GM23248 (cell line): ENCODE results near the gene MRPL57. TPM values are rescaled to one million over a fixed set of nuclear protein-coding genes. Genes with fewer than 3 reads are reported as not detected.
"Not testable (repeated sequence)": the region's sequence is repeated elsewhere in the genome, so short reads cannot be mapped to it uniquely, and the experiment has no call there.

Source experiments
- DNase-seq: peaks from one replicate; pipeline ENCODE4 v3.0.0-alpha.2; 2015
- H2AFZ ChIP-seq: fragments of 200-600 bp; sonication (generic); 2 replicates; pipeline ENCODE4 v1.6.1; 2016; ENCODE audit warnings: antibody characterized with exemption
- H3F3A ChIP-seq: fragments of 200-600 bp; sonication (generic); 2 replicates; pipeline ENCODE4 v1.6.1; 2016; ENCODE audit warnings: mild to moderate bottlenecking, antibody characterized with exemption, mixed run types; ENCODE audit not compliant: insufficient read depth
- H3K27ac ChIP-seq: fragments of 200-600 bp; sonication (generic); 2 replicates; pipeline ENCODE4 v1.5.1; 2016; ENCODE audit warnings: mild to moderate bottlenecking
- H3K27me3 ChIP-seq: fragments of 200-600 bp; sonication (generic); replicated peaks from 2 replicates; pipeline ENCODE4 v1.6.1; 2016; ENCODE audit warnings: mild to moderate bottlenecking; ENCODE audit not compliant: insufficient read depth
- H3K36me3 ChIP-seq: fragments of 200-600 bp; sonication (generic); 2 replicates; pipeline ENCODE4 v1.6.1; 2016; ENCODE audit warnings: low read depth, mild to moderate bottlenecking
- H3K4me1 ChIP-seq: fragments of 200-600 bp; sonication (generic); 2 replicates; pipeline ENCODE4 v1.6.1; 2016; ENCODE audit warnings: mild to moderate bottlenecking; ENCODE audit not compliant: insufficient read depth
- H3K4me2 ChIP-seq: fragments of 200-600 bp; sonication (generic); one replicate; pipeline ENCODE4 v1.6.1; 2016; ENCODE audit warnings: mild to moderate bottlenecking; ENCODE audit not compliant: unreplicated experiment
- H3K4me3 ChIP-seq: fragments of 200-600 bp; sonication (generic); 2 replicates; pipeline ENCODE4 v1.5.1; 2016; ENCODE audit warnings: mild to moderate bottlenecking
- H3K79me2 ChIP-seq: fragments of 200-600 bp; sonication (generic); 2 replicates; pipeline ENCODE4 v1.6.1; 2016; ENCODE audit warnings: mild to moderate bottlenecking; ENCODE audit not compliant: insufficient read depth
- H3K9ac ChIP-seq: fragments of 200-600 bp; sonication (generic); 2 replicates; pipeline ENCODE4 v1.6.1; 2016; ENCODE audit warnings: mild to moderate bottlenecking
- H3K9me2 ChIP-seq: fragments of 200-600 bp; sonication (generic); 2 replicates; pipeline ENCODE4 v1.6.1; 2016; ENCODE audit warnings: mixed run types, mild to moderate bottlenecking, moderate library complexity; ENCODE audit not compliant: insufficient read depth
- H3K9me3 ChIP-seq: fragments of 200-600 bp; sonication (generic); one replicate; pipeline ENCODE4 v1.6.1; 2017; ENCODE audit warnings: low read depth
- H4K20me1 ChIP-seq: fragments of 200-600 bp; sonication (generic); 2 replicates; pipeline ENCODE4 v1.6.0; 2016; ENCODE audit not compliant: insufficient read depth
- EZH2 ChIP-seq: fragments of 200-600 bp; sonication (generic); IDR thresholded peaks from 2 replicates; pipeline ENCODE4 v1.6.1; 2018; ENCODE audit warnings: antibody characterized with exemption, mild to moderate bottlenecking; ENCODE audit not compliant: insufficient read depth, poor library complexity, severe bottlenecking
- EZH2phosphoT487 ChIP-seq: fragments of 200-600 bp; sonication (generic); IDR thresholded peaks from 2 replicates; pipeline ENCODE4 v1.6.1; 2018; ENCODE audit warnings: antibody characterized with exemption, moderate library complexity, mild to moderate bottlenecking, low read depth; ENCODE audit not compliant: insufficient read depth
- WGBS, 2 experiments: methylation state at CpG; one replicate each; pipeline ENCODE4 v1.1.6; 2015 to 2017; ENCODE audit warnings: low lambda C conversion rate in 2 of 2, low coverage in 1 of 2; ENCODE audit errors: missing lambda C conversion rate in 2 of 2; 5-methylcytosine and 5-hydroxymethylcytosine counted together
- in situ Hi-C: fragments of 300-500 bp; cut with MboI; formaldehyde crosslinking; loops from 2 replicates; pipeline ENCODE4 v1.15.0; 2020
- polyA plus RNA-seq: library from polyadenylated mRNA; unstranded; fragments of >200 nt; fragmentation: Nextera tagmentation; extraction: Ambion mirVana; gene quantifications from 2 replicates; pipeline ENCODE4 v1.2.1, GENCODE V29; 2016
- total RNA-seq: library from RNA; depleted of rRNA; stranded (reverse); fragments of >200 nt; shearing (Covaris generic); gene quantifications from 2 replicates; pipeline ENCODE4 v1.2.3, GENCODE V29; 2014

The MRPL57 gene
- total and polyA plus RNA-seq, 2 experiments from 2014 or later, result 20.5 to 43.4 TPM

DNA sequence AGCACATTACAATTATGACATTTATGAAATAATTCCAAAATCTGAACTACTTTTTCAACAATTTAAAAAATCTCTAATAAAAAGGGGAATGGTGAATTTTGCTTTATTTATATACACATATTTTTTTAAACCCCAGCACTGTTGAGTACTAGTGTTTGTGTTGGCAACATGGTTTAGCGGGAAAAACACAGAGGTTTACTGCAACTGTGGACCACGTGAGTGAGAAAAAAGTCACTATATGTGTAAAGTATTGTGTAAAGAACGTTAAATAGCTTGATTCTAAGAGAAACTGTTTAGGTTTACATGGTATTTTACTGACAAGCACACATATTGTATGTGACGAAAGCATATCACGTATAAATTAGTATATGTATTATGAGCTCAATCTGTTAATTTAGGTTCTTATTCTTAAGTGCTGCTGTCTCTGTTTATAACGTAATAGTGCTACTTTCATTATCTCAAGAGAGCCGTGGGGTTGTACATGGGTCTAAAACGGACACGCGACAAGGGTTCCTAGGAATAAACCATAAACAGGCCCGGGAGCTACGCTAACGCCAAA lies 723 bp upstream of the MRPL57 start:
- Histone ChIP-seq H3K27me3 (no peaks in the 10 kb centered on the region), H3K4me2 (peak overlapping the region; percentile 95), H3K9me3 (no peaks in the 10 kb centered on the region), H3F3A (peaks cover 7% of the 10 kb centered on the region), H3K36me3 (no peaks in the 10 kb centered on the region), H3K9ac (peak overlapping the region; percentile 88), H2AFZ (peak overlapping the region; percentile 94), H4K20me1 (no peaks in the 10 kb centered on the region), H3K4me3 (peak overlapping the region; percentile 73), H3K9me2 (no peaks in the 10 kb centered on the region), H3K4me1 (peaks cover 10% of the 10 kb centered on the region), H3K27ac (peak overlapping the region; percentile 77), H3K79me2 (peaks cover 62% of the 10 kb centered on the region)
- peak; percentile 53 for DNase-seq
- 3 to 4% methylated on average over 13 of the region's 13 CpGs for WGBS, 2 experiments
- TF ChIP-seq EZH2phosphoT487, result no peak
- no peak for TF ChIP-seq EZH2
- in situ Hi-C loops, result no loop called here

- Histone ChIP-seq H3K79me2 (peaks cover 50% of the 10 kb centered on the region), H3K36me3 (no peaks in the 10 kb centered on the region), H3K9ac (peak overlapping the region; percentile 88), H3K4me1 (peaks cover 10% of the 10 kb centered on the region), H3F3A (peaks cover 7% of the 10 kb centered on the region), H4K20me1 (no peaks in the 10 kb centered on the region), H3K4me2 (peak overlapping the region; percentile 89), H2AFZ (peak overlapping the region; percentile 94), H3K27me3 (no peaks in the 10 kb centered on the region), H3K9me3 (no peaks in the 10 kb centered on the region), H3K9me2 (no peaks in the 10 kb centered on the region), H3K4me3 (peak overlapping the region; percentile 73), H3K27ac (peak overlapping the region; percentile 77)
- in situ Hi-C loops, result no loop called here
- no peak for DNase-seq
- TF ChIP-seq EZH2 (no peak), EZH2phosphoT487 (no peak)
- 1% methylated on average over 23 to 26 of the region's 26 CpGs for WGBS, 2 experiments
Observed at GRCh38 chr13:21176982-21177284, 475 bp downstream of the MRPL57 start.

DNA sequence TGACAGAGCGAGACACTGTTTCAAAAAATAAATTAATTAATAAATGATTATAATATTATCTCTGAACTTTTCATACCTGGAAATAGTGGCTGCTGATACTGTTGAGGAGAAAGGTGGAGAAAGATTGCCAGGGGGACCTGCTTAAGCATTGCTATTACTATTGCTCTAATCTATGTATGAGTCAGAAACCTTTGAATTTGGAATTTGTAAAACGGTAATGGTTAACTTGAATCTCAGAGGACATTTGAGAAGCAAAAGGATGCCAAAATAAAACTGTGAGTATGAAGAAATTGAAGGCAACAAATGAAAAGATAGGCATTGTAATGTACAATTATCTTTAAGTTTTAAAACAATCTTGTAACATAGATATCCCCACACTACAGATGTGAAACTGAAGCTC lies 5.2 kb downstream of the MRPL57 start:
- H3K27ac ChIP-seq, result no peak overlapping the region
- H3F3A ChIP-seq, result no peaks in the 10 kb centered on the region
- no peak overlapping the region for H3K9ac ChIP-seq
- peaks cover 18% of the 10 kb centered on the region for H3K79me2 ChIP-seq
- in situ Hi-C loops, result no loop called here
- no peaks in the 10 kb centered on the region for H3K36me3 ChIP-seq
- no peaks in the 10 kb centered on the region for H3K27me3 ChIP-seq
- WGBS, 2 experiments, result 66 to 73% methylated on average over 2 of the region's 2 CpGs
- peaks cover 8% of the 10 kb centered on the region for H3K4me1 ChIP-seq
- H3K4me3 ChIP-seq, result no peak overlapping the region
- no peak for DNase-seq
- TF ChIP-seq EZH2, result no peak
- no peaks in the 10 kb centered on the region for H3K9me2 ChIP-seq
- H3K9me3 ChIP-seq, result no peaks in the 10 kb centered on the region
- H2AFZ ChIP-seq, result no peak overlapping the region
- no peak overlapping the region for H3K4me2 ChIP-seq
- no peaks in the 10 kb centered on the region for H4K20me1 ChIP-seq

GRCh38 chr13:21186410-21186809 lies 10.0 kb downstream of the MRPL57 start:
- DNase-seq, H3F3A ChIP-seq, H3K9ac ChIP-seq, H3K4me1 ChIP-seq, H3K4me3 ChIP-seq, H3K27ac ChIP-seq, H3K79me2 ChIP-seq, H3K9me3 ChIP-seq, H4K20me1 ChIP-seq, in situ Hi-C loops, H3K27me3 ChIP-seq, H2AFZ ChIP-seq, H3K36me3 ChIP-seq, H3K4me2 ChIP-seq, H3K9me2 ChIP-seq: not testable (repeated sequence)
- 87% methylated on average over 16 of the region's 35 CpGs; no CpG with 5 or more reads in 1 of the 2 experiments for WGBS, 2 experiments

- DNase-seq, H3K4me2 ChIP-seq, H3F3A ChIP-seq, H3K36me3 ChIP-seq, H3K4me3 ChIP-seq, H3K27me3 ChIP-seq, H2AFZ ChIP-seq, in situ Hi-C loops, H3K27ac ChIP-seq, H3K9me3 ChIP-seq, H4K20me1 ChIP-seq, H3K9me2 ChIP-seq, H3K9ac ChIP-seq, H3K79me2 ChIP-seq, H3K4me1 ChIP-seq: not testable (repeated sequence)
- 75 to 80% methylated on average over 2 of the region's 2 CpGs for WGBS, 2 experiments
Observed at GRCh38 chr13:21194756-21195155, 18.3 kb downstream of the MRPL57 start.

DNA sequence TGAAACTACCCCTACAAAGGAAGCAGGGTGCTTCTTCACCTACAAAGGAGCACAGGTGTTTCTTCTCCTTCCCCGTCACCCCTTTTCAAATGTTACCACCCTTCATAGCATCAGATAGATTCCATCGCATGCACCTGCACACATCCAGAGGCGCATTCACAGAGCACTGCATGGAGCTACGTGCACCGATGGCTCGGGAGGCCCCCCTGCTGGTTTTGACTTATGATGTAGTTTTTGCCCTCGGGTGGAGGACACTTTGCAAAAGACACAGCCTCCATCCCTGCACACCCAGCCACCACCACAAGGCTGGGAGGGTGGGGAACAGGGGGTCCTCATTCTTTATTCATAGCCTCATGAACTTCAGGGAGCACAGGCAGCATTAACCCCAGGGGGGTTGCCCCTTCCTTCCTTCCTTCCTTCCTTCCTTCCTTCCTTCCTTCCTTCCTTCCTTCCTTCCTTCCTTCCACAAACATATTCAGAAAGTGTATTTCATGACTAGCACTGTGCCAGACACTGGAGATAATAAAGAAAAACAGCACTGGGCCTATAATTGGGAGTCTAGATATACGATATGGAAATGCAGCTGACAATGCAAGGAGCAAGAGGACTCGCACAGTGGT lies 21.3 kb downstream of the MRPL57 start:
- H3K27me3 ChIP-seq, H3F3A ChIP-seq, H3K4me1 ChIP-seq, H3K79me2 ChIP-seq, H4K20me1 ChIP-seq, H3K36me3 ChIP-seq, H3K9me2 ChIP-seq, H3K9me3 ChIP-seq, in situ Hi-C loops, H3K9ac ChIP-seq, H3K4me2 ChIP-seq, H2AFZ ChIP-seq, H3K27ac ChIP-seq, DNase-seq, H3K4me3 ChIP-seq: not testable (repeated sequence)
- WGBS, 2 experiments, result 70 to 73% methylated on average over 8 to 9 of the region's 9 CpGs

GRCh38 chr13:21198391-21198790 lies 21.9 kb downstream of the MRPL57 start:
- WGBS, 2 experiments, result 30 to 38% methylated on average over 4 of the region's 4 CpGs
- H3K36me3 ChIP-seq, H3K4me1 ChIP-seq, H3K9ac ChIP-seq, H3K27me3 ChIP-seq, H3K4me3 ChIP-seq, H3F3A ChIP-seq, H3K4me2 ChIP-seq, H3K9me3 ChIP-seq, in situ Hi-C loops, H4K20me1 ChIP-seq, DNase-seq, H2AFZ ChIP-seq, H3K79me2 ChIP-seq, H3K9me2 ChIP-seq, H3K27ac ChIP-seq: not testable (repeated sequence)
